HepG2 (cell line): ENCODE measurements around the gene PRSS8. TPM values are rescaled to one million over a fixed set of nuclear protein-coding genes. Genes with fewer than 3 reads are reported as not detected.

Source experiments
- DPF2 ChIP-seq: sonication (generic); formaldehyde crosslinking; IDR thresholded peaks from 2 replicates; pipeline ENCODE4 v1.4.0; 2020; ENCODE audit warnings: mild to moderate bottlenecking, low read depth, missing genetic modification reagents, borderline replicate concordance
- EP300 ChIP-seq, 3 experiments: sonication (generic) in 1 of 3; formaldehyde crosslinking in 1 of 3; IDR thresholded peaks; 2 replicates each; pipeline versions ENCODE4 v1.5.1 to v1.6.1; 2011 to 2020; ENCODE audit warnings: low read depth in 2 of 3, low read length in 2 of 3, borderline replicate concordance in 1 of 3, improper control_type of control experiment in 1 of 3, mild to moderate bottlenecking in 1 of 3, missing genetic modification reagents in 1 of 3, moderate library complexity in 1 of 3
- FOXA3 ChIP-seq: IDR thresholded peaks from 2 replicates; pipeline ENCODE4 v1.6.1; 2016; ENCODE audit warnings: missing genetic modification reagents, missing compliant biosample characterization
- NCOA5 ChIP-seq: sonication (generic); formaldehyde crosslinking; IDR thresholded peaks from 2 replicates; pipeline ENCODE4 v1.4.0; 2020; ENCODE audit warnings: missing genetic modification reagents
- SRSF1 ChIP-seq: fragments of 200-400 bp; formaldehyde crosslinking; optimal IDR thresholded peaks from 2 replicates; pipeline ENCODE3; 2017; ENCODE audit warnings: mild to moderate bottlenecking, low read depth, low read length, moderate library complexity
- TCF7 ChIP-seq: sonication (generic); IDR thresholded peaks from 2 replicates; pipeline ENCODE4 v1.6.1; 2016; ENCODE audit warnings: antibody characterized with exemption, low read depth
- WIZ ChIP-seq: sonication (generic); formaldehyde crosslinking; IDR thresholded peaks from 2 replicates; pipeline ENCODE4 v1.5.1; 2020; ENCODE audit warnings: mild to moderate bottlenecking, missing genetic modification reagents
- ZNF230 ChIP-seq: sonication (generic); formaldehyde crosslinking; IDR thresholded peaks from 2 replicates; pipeline ENCODE4 v1.4.0; 2020; ENCODE audit warnings: mild to moderate bottlenecking, missing genetic modification reagents
- ZNF446 ChIP-seq: sonication (generic); formaldehyde crosslinking; IDR thresholded peaks from 2 replicates; pipeline ENCODE4 v1.5.0; 2020; ENCODE audit warnings: mild to moderate bottlenecking, missing genetic modification reagents
- ZNF567 ChIP-seq: sonication (generic); formaldehyde crosslinking; IDR thresholded peaks from 2 replicates; pipeline ENCODE4 v1.8.1; 2023; ENCODE audit warnings: mild to moderate bottlenecking, missing genetic modification reagents, borderline replicate concordance
- ZNF7 ChIP-seq: IDR thresholded peaks from 2 replicates; pipeline ENCODE4 v1.6.1; 2016; ENCODE audit warnings: missing biosample characterization, missing genetic modification reagents
- polyA plus RNA-seq, 8 experiments: library from polyadenylated mRNA; depleted of rRNA in 3 of 8; stranded (reverse) in 7 of 8; unstranded in 1 of 8; fragments of >200 nt; fragmentation: Illumina TruSeq in 4 of 8; extraction: Trizol in 4 of 8; gene quantifications; 2 replicates each; pipeline versions ENCODE4 v1.2.1 to v1.2.3, GENCODE V29; 2011 to 2016; ENCODE audit warnings: low read depth in 4 of 8, missing spikeins in 1 of 8, mixed read lengths in 1 of 8; ENCODE audit not compliant: insufficient read depth in 1 of 8
- total RNA-seq, 5 experiments: library from RNA; depleted of rRNA; stranded (reverse); fragments of >200 nt; fragmentation: Illumina TruSeq; extraction: Trizol; gene quantifications; 2 replicates each; pipeline ENCODE4 v1.2.3, GENCODE V29; 2016; ENCODE audit warnings: low read depth in 1 of 5
- TF ChIP-seq, protein P1 (sequence below): sonication (generic); formaldehyde crosslinking; IDR thresholded peaks from 2 replicates; pipeline ENCODE4 v1.5.1; 2020; ENCODE audit warnings: missing genetic modification reagents, mild to moderate bottlenecking, borderline replicate concordance
- TF ChIP-seq, protein P2 (sequence below): sonication (generic); formaldehyde crosslinking; IDR thresholded peaks from 2 replicates; pipeline ENCODE4 v1.8.1; 2022; ENCODE audit warnings: mild to moderate bottlenecking, missing genetic modification reagents
- TF ChIP-seq, protein P3 (sequence below): sonication (generic); formaldehyde crosslinking; IDR thresholded peaks from 2 replicates; pipeline ENCODE4 v1.4.0; 2020; ENCODE audit warnings: missing genetic modification reagents, mild to moderate bottlenecking, borderline replicate concordance
- TF ChIP-seq, protein P4 (sequence below): sonication (generic); formaldehyde crosslinking; IDR thresholded peaks from 2 replicates; pipeline ENCODE4 v1.5.0; 2020; ENCODE audit warnings: mild to moderate bottlenecking, missing genetic modification reagents
- TF ChIP-seq, protein P5 (sequence below): sonication (generic); formaldehyde crosslinking; IDR thresholded peaks from 2 replicates; pipeline ENCODE4 v1.8.0; 2022; ENCODE audit warnings: mild to moderate bottlenecking, missing genetic modification reagents, moderate library complexity
- TF ChIP-seq, protein P6 (sequence below): IDR thresholded peaks from 2 replicates; pipeline ENCODE4 v1.6.1; 2016

The PRSS8 gene
- total and polyA plus RNA-seq, 2 of the 13 experiments (the other 11 are each of a cell fraction or from before 2014, with no cell fraction given), result 2.6 to 7.2 TPM

DNA sequence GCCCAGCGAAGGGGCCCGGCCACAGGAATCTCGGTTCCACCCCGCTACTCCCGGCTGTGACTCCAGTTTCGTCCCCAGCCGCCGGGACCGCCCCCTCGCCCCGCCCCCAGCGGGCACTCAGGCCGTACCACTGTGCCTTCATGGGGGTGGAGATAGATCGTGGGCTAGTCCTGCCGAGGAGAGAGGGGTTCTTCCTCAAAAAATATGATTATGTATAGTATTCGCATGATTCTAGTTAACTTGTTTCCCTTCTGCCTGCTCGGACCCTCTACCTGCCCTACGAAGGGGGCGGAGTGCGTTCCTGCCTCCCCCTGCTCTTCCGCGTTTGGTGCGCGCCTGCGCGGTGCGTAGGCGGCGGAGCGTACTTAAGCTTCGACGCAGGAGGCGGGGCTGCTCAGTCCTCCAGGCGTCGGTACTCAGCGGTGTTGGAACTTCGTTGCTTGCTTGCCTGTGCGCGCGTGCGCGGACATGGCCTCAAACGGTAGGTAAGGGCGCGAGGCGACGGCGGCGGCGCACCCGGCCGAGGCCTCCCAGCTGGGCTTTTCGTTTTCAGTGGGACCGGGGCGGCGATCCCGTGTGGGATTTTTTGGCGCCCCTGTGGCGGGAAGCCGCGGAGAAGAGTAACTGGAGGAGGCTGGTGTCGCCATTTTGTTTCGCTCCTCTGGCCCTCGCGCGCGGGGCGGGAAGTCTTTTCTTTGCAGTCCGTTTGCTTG lies 44.4 kb upstream of the PRSS8 start, which contains the start of gene FUS (continued):
- TF ChIP-seq NCOA5 (CRISPR knock-in tag), result no peak
- peak in 1 of 2 experiments; percentile 28; a peak in 1 of 4 replicates for TF ChIP-seq EP300 (IDR thresholded peaks at IDR 0.05; ENCODE audit: low read depth in 2 of 2, low read length in 2 of 2)
- peak; percentile 74 for TF ChIP-seq EP300 (CRISPR knock-in tag; IDR thresholded peaks at IDR 0.05; ENCODE audit: borderline replicate concordance)
- TF ChIP-seq, protein P1, sequence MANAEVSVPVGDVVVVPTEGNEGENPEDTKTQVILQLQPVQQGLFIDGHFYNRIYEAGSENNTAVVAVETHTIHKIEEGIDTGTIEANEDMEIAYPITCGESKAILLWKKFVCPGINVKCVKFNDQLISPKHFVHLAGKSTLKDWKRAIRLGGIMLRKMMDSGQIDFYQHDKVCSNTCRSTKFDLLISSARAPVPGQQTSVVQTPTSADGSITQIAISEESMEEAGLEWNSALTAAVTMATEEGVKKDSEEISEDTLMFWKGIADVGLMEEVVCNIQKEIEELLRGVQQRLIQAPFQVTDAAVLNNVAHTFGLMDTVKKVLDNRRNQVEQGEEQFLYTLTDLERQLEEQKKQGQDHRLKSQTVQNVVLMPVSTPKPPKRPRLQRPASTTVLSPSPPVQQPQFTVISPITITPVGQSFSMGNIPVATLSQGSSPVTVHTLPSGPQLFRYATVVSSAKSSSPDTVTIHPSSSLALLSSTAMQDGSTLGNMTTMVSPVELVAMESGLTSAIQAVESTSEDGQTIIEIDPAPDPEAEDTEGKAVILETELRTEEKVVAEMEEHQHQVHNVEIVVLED (CRISPR knock-in tag), result peak; percentile 91
- peak; percentile 62; the same call in 1 of the 2 replicates for TF ChIP-seq WIZ (CRISPR knock-in tag)
- TF ChIP-seq, protein P2, sequence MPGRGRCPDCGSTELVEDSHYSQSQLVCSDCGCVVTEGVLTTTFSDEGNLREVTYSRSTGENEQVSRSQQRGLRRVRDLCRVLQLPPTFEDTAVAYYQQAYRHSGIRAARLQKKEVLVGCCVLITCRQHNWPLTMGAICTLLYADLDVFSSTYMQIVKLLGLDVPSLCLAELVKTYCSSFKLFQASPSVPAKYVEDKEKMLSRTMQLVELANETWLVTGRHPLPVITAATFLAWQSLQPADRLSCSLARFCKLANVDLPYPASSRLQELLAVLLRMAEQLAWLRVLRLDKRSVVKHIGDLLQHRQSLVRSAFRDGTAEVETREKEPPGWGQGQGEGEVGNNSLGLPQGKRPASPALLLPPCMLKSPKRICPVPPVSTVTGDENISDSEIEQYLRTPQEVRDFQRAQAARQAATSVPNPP (CRISPR knock-in tag), result peak; percentile 64; the same call in 1 of the 2 replicates
- TF ChIP-seq FOXA3 (CRISPR knock-in tag), result peak; percentile 39; the same call in 1 of the 2 replicates
- no peak; the same call in 1 of the 2 replicates for TF ChIP-seq DPF2 (CRISPR knock-in tag)
- TF ChIP-seq, protein P3, sequence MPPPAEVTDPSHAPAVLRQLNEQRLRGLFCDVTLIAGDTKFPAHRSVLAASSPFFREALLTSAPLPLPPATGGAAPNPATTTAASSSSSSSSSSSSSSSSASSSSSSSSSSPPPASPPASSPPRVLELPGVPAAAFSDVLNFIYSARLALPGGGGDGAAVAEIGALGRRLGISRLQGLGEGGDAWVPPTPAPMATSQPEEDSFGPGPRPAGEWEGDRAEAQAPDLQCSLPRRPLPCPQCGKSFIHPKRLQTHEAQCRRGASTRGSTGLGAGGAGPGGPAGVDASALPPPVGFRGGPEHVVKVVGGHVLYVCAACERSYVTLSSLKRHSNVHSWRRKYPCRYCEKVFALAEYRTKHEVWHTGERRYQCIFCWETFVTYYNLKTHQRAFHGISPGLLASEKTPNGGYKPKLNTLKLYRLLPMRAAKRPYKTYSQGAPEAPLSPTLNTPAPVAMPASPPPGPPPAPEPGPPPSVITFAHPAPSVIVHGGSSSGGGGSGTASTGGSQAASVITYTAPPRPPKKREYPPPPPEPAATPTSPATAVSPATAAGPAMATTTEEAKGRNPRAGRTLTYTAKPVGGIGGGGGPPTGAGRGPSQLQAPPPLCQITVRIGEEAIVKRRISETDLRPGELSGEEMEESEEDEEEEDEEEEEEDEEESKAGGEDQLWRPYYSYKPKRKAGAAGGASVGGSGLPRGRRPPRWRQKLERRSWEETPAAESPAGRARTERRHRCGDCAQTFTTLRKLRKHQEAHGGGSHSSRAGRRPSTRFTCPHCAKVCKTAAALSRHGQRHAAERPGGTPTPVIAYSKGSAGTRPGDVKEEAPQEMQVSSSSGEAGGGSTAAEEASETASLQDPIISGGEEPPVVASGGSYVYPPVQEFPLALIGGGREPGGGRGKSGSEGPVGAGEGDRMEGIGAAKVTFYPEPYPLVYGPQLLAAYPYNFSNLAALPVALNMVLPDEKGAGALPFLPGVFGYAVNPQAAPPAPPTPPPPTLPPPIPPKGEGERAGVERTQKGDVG (CRISPR knock-in tag), result peak; percentile 11; the same call in 1 of the 2 replicates
- TF ChIP-seq SRSF1, result peak; percentile 98
- TF ChIP-seq, protein P4, sequence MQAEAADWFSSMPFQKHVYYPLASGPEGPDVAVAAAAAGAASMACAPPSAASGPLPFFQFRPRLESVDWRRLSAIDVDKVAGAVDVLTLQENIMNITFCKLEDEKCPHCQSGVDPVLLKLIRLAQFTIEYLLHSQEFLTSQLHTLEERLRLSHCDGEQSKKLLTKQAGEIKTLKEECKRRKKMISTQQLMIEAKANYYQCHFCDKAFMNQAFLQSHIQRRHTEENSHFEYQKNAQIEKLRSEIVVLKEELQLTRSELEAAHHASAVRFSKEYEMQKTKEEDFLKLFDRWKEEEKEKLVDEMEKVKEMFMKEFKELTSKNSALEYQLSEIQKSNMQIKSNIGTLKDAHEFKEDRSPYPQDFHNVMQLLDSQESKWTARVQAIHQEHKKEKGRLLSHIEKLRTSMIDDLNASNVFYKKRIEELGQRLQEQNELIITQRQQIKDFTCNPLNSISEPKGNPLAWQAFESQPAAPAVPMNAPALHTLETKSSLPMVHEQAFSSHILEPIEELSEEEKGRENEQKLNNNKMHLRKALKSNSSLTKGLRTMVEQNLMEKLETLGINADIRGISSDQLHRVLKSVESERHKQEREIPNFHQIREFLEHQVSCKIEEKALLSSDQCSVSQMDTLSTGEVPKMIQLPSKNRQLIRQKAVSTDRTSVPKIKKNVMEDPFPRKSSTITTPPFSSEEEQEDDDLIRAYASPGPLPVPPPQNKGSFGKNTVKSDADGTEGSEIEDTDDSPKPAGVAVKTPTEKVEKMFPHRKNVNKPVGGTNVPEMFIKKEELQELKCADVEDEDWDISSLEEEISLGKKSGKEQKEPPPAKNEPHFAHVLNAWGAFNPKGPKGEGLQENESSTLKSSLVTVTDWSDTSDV, result peak; percentile 78
- peak; percentile 93 for TF ChIP-seq ZNF230 (CRISPR knock-in tag)
- TF ChIP-seq, protein P5, sequence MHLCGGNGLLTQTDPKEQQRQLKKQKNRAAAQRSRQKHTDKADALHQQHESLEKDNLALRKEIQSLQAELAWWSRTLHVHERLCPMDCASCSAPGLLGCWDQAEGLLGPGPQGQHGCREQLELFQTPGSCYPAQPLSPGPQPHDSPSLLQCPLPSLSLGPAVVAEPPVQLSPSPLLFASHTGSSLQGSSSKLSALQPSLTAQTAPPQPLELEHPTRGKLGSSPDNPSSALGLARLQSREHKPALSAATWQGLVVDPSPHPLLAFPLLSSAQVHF (CRISPR knock-in tag), result peak; percentile 93
- 0 out of 2 replicates have a peak, but pooled peaks have one; percentile 37 for TF ChIP-seq ZNF7 (CRISPR knock-in tag)
- TF ChIP-seq ZNF567, result no peak
- TF ChIP-seq ZNF446, result peak; percentile 78; the same call in 1 of the 2 replicates
- TF ChIP-seq, protein P6, sequence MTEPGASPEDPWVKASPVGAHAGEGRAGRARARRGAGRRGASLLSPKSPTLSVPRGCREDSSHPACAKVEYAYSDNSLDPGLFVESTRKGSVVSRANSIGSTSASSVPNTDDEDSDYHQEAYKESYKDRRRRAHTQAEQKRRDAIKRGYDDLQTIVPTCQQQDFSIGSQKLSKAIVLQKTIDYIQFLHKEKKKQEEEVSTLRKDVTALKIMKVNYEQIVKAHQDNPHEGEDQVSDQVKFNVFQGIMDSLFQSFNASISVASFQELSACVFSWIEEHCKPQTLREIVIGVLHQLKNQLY (CRISPR knock-in tag), result peak; percentile 56
- TF ChIP-seq TCF7, result no peak
